ENCODE data around the gene GVQW3. TPM values are rescaled to one million over a fixed set of nuclear protein-coding genes. Genes with fewer than 3 reads are reported as not detected.

GVQW3 gene
- total RNA-seq, 1 experiment from 2014 or later = 4.7 TPM

- TF ChIP-seq SRF (IDR thresholded peaks at IDR 0.05; ENCODE audit: low read depth) (no peak), SP1 (IDR thresholded peaks at IDR 0.05; ENCODE audit: low read depth) (no peak), JUND (IDR thresholded peaks at IDR 0.05) (no peak)
- TF ChIP-seq, protein P1, sequence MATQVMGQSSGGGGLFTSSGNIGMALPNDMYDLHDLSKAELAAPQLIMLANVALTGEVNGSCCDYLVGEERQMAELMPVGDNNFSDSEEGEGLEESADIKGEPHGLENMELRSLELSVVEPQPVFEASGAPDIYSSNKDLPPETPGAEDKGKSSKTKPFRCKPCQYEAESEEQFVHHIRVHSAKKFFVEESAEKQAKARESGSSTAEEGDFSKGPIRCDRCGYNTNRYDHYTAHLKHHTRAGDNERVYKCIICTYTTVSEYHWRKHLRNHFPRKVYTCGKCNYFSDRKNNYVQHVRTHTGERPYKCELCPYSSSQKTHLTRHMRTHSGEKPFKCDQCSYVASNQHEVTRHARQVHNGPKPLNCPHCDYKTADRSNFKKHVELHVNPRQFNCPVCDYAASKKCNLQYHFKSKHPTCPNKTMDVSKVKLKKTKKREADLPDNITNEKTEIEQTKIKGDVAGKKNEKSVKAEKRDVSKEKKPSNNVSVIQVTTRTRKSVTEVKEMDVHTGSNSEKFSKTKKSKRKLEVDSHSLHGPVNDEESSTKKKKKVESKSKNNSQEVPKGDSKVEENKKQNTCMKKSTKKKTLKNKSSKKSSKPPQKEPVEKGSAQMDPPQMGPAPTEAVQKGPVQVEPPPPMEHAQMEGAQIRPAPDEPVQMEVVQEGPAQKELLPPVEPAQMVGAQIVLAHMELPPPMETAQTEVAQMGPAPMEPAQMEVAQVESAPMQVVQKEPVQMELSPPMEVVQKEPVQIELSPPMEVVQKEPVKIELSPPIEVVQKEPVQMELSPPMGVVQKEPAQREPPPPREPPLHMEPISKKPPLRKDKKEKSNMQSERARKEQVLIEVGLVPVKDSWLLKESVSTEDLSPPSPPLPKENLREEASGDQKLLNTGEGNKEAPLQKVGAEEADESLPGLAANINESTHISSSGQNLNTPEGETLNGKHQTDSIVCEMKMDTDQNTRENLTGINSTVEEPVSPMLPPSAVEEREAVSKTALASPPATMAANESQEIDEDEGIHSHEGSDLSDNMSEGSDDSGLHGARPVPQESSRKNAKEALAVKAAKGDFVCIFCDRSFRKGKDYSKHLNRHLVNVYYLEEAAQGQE (IDR thresholded peaks at IDR 0.05; ENCODE audit: low read depth) = no peak
- DNase-seq (ENCODE audit: low read depth, low spot score) = no peak
- H3K9me3 ChIP-seq (ENCODE audit: control insufficient read depth in 1 of 2, insufficient read depth in 1 of 2, low read depth in 1 of 2, low read length in 2 of 2) = no peaks in the 10 kb centered on the region
- no peak for ATAC-seq
- ChIA-PET CTCF (no interaction called here), RAD21 (ENCODE audit: low non-redundant PET in 1 of 2, low total read pairs in 2 of 2, uncharacterized antibody in 2 of 2, unreplicated experiment in 2 of 2) (no interaction called here), POLR2A (no interaction called here)
- no peak overlapping the region for H3K4me3 ChIP-seq (replicated peaks in 1 of 2; ENCODE audit: low read depth in 1 of 2, low read length in 2 of 2)
- intact Hi-C loops (cut with micrococcal nuclease) = no loop called here
- no peak overlapping the region for H2AFZ ChIP-seq (ENCODE audit: low read depth, low read length, poor library complexity, severe bottlenecking)
- H3K79me2 ChIP-seq (ENCODE audit: insufficient read depth, low read length) = peaks cover 44% of the 10 kb centered on the region
- peaks cover 8 to 13% of the 10 kb centered on the region in 2 experiments; a peak in 3 of 4 replicates for H3K36me3 ChIP-seq (ENCODE audit: control insufficient read depth in 1 of 2, insufficient read depth in 2 of 2, low read length in 2 of 2)
- no peak overlapping the region for H3K4me2 ChIP-seq (ENCODE audit: low read length)
- H3K27ac ChIP-seq (ENCODE audit: low read depth, low read length) = no peak overlapping the region
- H3K9me2 ChIP-seq (ENCODE audit: insufficient read depth) = no peaks in the 10 kb centered on the region
- H3K9ac ChIP-seq (ENCODE audit: low read length) = no peak overlapping the region
- H4K20me1 ChIP-seq (ENCODE audit: insufficient read depth) = no peaks in the 10 kb centered on the region
- no peaks in the 10 kb centered on the region for H3K27me3 ChIP-seq (ENCODE audit: insufficient read depth, low read length)
- BruUV-seq (replicated peaks) = no TSS peak
- peaks cover 6% of the 10 kb centered on the region in 2 experiments for H3K4me1 ChIP-seq (ENCODE audit: control insufficient read depth in 1 of 2, insufficient read depth in 2 of 2, low read length in 2 of 2)
These were observed 67.4 kb downstream of the GVQW3 start for GRCh38 chr11:76448506-76448905.

GRCh38 chr11:76453248-76453647, 72.1 kb downstream of the GVQW3 start:
- DNase-seq (ENCODE audit: low read depth, low spot score) (no peak), ATAC-seq (no peak)
- H3K27me3 ChIP-seq (ENCODE audit: insufficient read depth, low read length) = no peaks in the 10 kb centered on the region
- no TSS peak for BruUV-seq (replicated peaks)
- ChIA-PET RAD21 (ENCODE audit: low non-redundant PET in 1 of 2, low total read pairs in 2 of 2, uncharacterized antibody in 2 of 2, unreplicated experiment in 2 of 2) (no interaction called here), CTCF (no interaction called here), POLR2A (no interaction called here)
- no peak overlapping the region for H2AFZ ChIP-seq (ENCODE audit: low read depth, low read length, poor library complexity, severe bottlenecking)
- peaks cover 0 to 6% of the 10 kb centered on the region in 2 experiments; a peak in 1 of 4 replicates for H3K4me1 ChIP-seq (ENCODE audit: control insufficient read depth in 1 of 2, insufficient read depth in 2 of 2, low read length in 2 of 2)
- no peak overlapping the region for H3K27ac ChIP-seq (ENCODE audit: low read depth, low read length)
- H3K9me3 ChIP-seq (ENCODE audit: control insufficient read depth in 1 of 2, insufficient read depth in 1 of 2, low read depth in 1 of 2, low read length in 2 of 2) = no peaks in the 10 kb centered on the region
- no peak overlapping the region for H3K9ac ChIP-seq (ENCODE audit: low read length)
- peaks cover 7 to 8% of the 10 kb centered on the region in 2 experiments; a peak in 2 of 4 replicates for H3K36me3 ChIP-seq (ENCODE audit: control insufficient read depth in 1 of 2, insufficient read depth in 2 of 2, low read length in 2 of 2)
- H3K4me2 ChIP-seq (ENCODE audit: low read length) = no peak overlapping the region
- H3K9me2 ChIP-seq (ENCODE audit: insufficient read depth) = no peaks in the 10 kb centered on the region
- intact Hi-C loops (cut with micrococcal nuclease) = no loop called here
- H4K20me1 ChIP-seq (ENCODE audit: insufficient read depth) = no peaks in the 10 kb centered on the region
- peaks cover 10% of the 10 kb centered on the region for H3K79me2 ChIP-seq (ENCODE audit: insufficient read depth, low read length)
- H3K4me3 ChIP-seq (replicated peaks in 1 of 2; ENCODE audit: low read depth in 1 of 2, low read length in 2 of 2) = no peak overlapping the region
- TF ChIP-seq, protein P2, sequence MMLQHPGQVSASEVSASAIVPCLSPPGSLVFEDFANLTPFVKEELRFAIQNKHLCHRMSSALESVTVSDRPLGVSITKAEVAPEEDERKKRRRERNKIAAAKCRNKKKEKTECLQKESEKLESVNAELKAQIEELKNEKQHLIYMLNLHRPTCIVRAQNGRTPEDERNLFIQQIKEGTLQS (IDR thresholded peaks at IDR 0.05) = no peak
- TF ChIP-seq ZFX (IDR thresholded peaks at IDR 0.05) (no peak), FOSL1 (IDR thresholded peaks at IDR 0.05; ENCODE audit: low read depth) (no peak), EZH2 (IDR thresholded peaks at IDR 0.05) (no peak), SP1 (IDR thresholded peaks at IDR 0.05; ENCODE audit: low read depth) (no peak), RAD21 (IDR thresholded peaks at IDR 0.05; ENCODE audit: low read depth) (no peak), TCF7L2 (IDR thresholded peaks at IDR 0.05; ENCODE audit: borderline replicate concordance, extremely low read depth, insufficient read depth, insufficient read length) (no peak), SRF (IDR thresholded peaks at IDR 0.05; ENCODE audit: low read depth) (no peak)
- TF ChIP-seq, protein P3, sequence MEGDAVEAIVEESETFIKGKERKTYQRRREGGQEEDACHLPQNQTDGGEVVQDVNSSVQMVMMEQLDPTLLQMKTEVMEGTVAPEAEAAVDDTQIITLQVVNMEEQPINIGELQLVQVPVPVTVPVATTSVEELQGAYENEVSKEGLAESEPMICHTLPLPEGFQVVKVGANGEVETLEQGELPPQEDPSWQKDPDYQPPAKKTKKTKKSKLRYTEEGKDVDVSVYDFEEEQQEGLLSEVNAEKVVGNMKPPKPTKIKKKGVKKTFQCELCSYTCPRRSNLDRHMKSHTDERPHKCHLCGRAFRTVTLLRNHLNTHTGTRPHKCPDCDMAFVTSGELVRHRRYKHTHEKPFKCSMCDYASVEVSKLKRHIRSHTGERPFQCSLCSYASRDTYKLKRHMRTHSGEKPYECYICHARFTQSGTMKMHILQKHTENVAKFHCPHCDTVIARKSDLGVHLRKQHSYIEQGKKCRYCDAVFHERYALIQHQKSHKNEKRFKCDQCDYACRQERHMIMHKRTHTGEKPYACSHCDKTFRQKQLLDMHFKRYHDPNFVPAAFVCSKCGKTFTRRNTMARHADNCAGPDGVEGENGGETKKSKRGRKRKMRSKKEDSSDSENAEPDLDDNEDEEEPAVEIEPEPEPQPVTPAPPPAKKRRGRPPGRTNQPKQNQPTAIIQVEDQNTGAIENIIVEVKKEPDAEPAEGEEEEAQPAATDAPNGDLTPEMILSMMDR (IDR thresholded peaks at IDR 0.05 in 2 of 3, conservative IDR thresholded peaks at IDR 0.05 in 1 of 3; ENCODE audit: borderline replicate concordance in 1 of 3, insufficient read depth in 1 of 3, low read depth in 2 of 3, low read length in 2 of 3) = no peak
- TF ChIP-seq, protein P1 (IDR thresholded peaks at IDR 0.05; ENCODE audit: low read depth) = no peak

All from HCT116 (cell line).